OCI-LY7 (cell line): ENCODE data around the gene BPIFA2. TPM values are rescaled to one million over a fixed set of nuclear protein-coding genes. Genes with fewer than 3 reads are reported as not detected.

ENCODE experiments used
- BruUV-seq: library from RNA; stranded (reverse); fragments of 400-500 nt; replicated peaks from 2 replicates; lab custom pipeline; 2021; lab: Mats Ljungman, UMichigan
- CTCF ChIA-PET: fragments of 300-600 bp; sonication (Branson Sonifier 250); formaldehyde crosslinking; loops from one replicate; lab custom pipeline; 2022; ENCODE audit warnings: antibody characterized with exemption; ENCODE audit not compliant: unreplicated experiment; lab: Charles Lee
- POLR2A ChIA-PET: fragments of 300-600 bp; sonication (Branson Sonifier 250); formaldehyde crosslinking; loops from one replicate; lab custom pipeline; 2022; ENCODE audit warnings: antibody characterized with exemption; lab: Charles Lee
- DNase-seq: peaks from one replicate; pipeline ENCODE4 v3.0.0-alpha.2; 2015; ENCODE audit warnings: low spot score
- H2AFZ ChIP-seq: fragments of 200-600 bp; sonication (generic), shearing (Covaris generic); 2 replicates; pipeline ENCODE4 v1.6.1; 2014; ENCODE audit warnings: mild to moderate bottlenecking, antibody characterized with exemption, low read length, moderate library complexity
- H3K27ac ChIP-seq: fragments of 200-600 bp; sonication (generic); 2 replicates; pipeline ENCODE4 v1.5.1; 2014; ENCODE audit warnings: mixed run types, low read depth, mild to moderate bottlenecking, moderate library complexity, low read length, inconsistent platforms; ENCODE audit not compliant: poor library complexity, severe bottlenecking
- H3K36me3 ChIP-seq: fragments of 200-600 bp; sonication (generic); 2 replicates; pipeline ENCODE4 v1.6.1; 2014; ENCODE audit warnings: mild to moderate bottlenecking, antibody characterized with exemption, low read length, moderate library complexity, mixed read lengths; ENCODE audit not compliant: insufficient read depth
- H3K4me1 ChIP-seq: fragments of 200-600 bp; sonication (generic); 2 replicates; pipeline ENCODE4 v1.5.1; 2014; ENCODE audit warnings: mild to moderate bottlenecking, low read length; ENCODE audit not compliant: insufficient read depth, poor library complexity, severe bottlenecking
- H3K4me2 ChIP-seq: fragments of 200-600 bp; sonication (generic); 2 replicates; pipeline ENCODE4 v1.6.1; 2014; ENCODE audit warnings: mild to moderate bottlenecking, low read length
- H3K4me3 ChIP-seq: fragments of 200-600 bp; sonication (generic); 2 replicates; pipeline ENCODE4 v1.5.1; 2014; ENCODE audit warnings: mild to moderate bottlenecking, low read depth, low read length; ENCODE audit not compliant: poor library complexity, severe bottlenecking
- H3K79me2 ChIP-seq: fragments of 200-600 bp; sonication (generic); 2 replicates; pipeline ENCODE4 v1.6.1; 2016; ENCODE audit warnings: low read depth, mild to moderate bottlenecking, low read length, moderate library complexity, mixed read lengths; ENCODE audit not compliant: insufficient read depth
- H3K9me2 ChIP-seq: fragments of 200-600 bp; sonication (generic); 2 replicates; pipeline ENCODE4 v1.6.1; 2016; ENCODE audit warnings: mild to moderate bottlenecking, low read length, mixed read lengths; ENCODE audit not compliant: insufficient read depth
- H3K9me3 ChIP-seq: fragments of 200-600 bp; sonication (generic); 2 replicates; pipeline ENCODE4 v1.6.1; 2014; ENCODE audit warnings: mild to moderate bottlenecking, mixed run types, low read length, mixed read lengths
- H4K20me1 ChIP-seq: fragments of 200-600 bp; sonication (generic); 2 replicates; pipeline ENCODE4 v1.6.1; 2014; ENCODE audit warnings: mild to moderate bottlenecking, antibody characterized with exemption, low read length, moderate library complexity, mixed read lengths; ENCODE audit not compliant: insufficient read depth
- CTCF ChIP-seq: fragments of 200-600 bp; sonication (generic); conservative IDR thresholded peaks from 2 replicates; pipeline ENCODE4 v1.5.1; 2014; ENCODE audit warnings: mild to moderate bottlenecking, antibody characterized with exemption, low read length, moderate library complexity, mixed read lengths
- EZH2phosphoT487 ChIP-seq: fragments of 200-600 bp; sonication (generic); IDR thresholded peaks from 2 replicates; pipeline ENCODE4 v1.6.1; 2018; ENCODE audit warnings: low read depth, borderline replicate concordance, mild to moderate bottlenecking, mixed run types, antibody characterized with exemption, low read length, moderate library complexity, mixed read lengths
- intact Hi-C: fragments of 100-400 bp; cut with micrococcal nuclease; formaldehyde crosslinking; loops from one replicate; pipeline ENCODE4 v1.10.0; 2022; ENCODE audit not compliant: unreplicated experiment
- total RNA-seq, 2 experiments: library from RNA; depleted of rRNA in 1 of 2; stranded (reverse); fragments of >200 nt in 1 of 2; shearing (Covaris generic) in 1 of 2; gene quantifications; 2 replicates each; pipeline ENCODE4 v1.2.3, GENCODE V29; 2014 to 2022

BPIFA2 gene
- total RNA-seq, 2 experiments from 2014 or later: not detected

GRCh38 chr20:33130568-33131061 lies 37.3 kb upstream of the BPIFA2 start:
- Histone ChIP-seq H3K4me1 (no peaks in the 10 kb centered on the region), H3K4me2 (no peak overlapping the region), H3K9me2 (no peaks in the 10 kb centered on the region), H3K36me3 (no peaks in the 10 kb centered on the region), H3K9me3 (no peaks in the 10 kb centered on the region), H3K27ac (no peak overlapping the region), H3K79me2 (no peaks in the 10 kb centered on the region), H3K4me3 (no peak overlapping the region), H2AFZ (no peak overlapping the region), H4K20me1 (no peaks in the 10 kb centered on the region)
- TF ChIP-seq CTCF: no peak
- TF ChIP-seq EZH2phosphoT487: no peak
- BruUV-seq: no TSS peak
- CTCF ChIA-PET: interaction anchor here (0.6 kb wide), 1 partner anchor 555 kb away, joined by 3 read pairs; no protein-coding TSS in a partner anchor
- POLR2A ChIA-PET: no interaction called here
- intact Hi-C loops: no loop called here
- DNase-seq: no peak

- ChIA-PET CTCF (no interaction called here), POLR2A (no interaction called here)
- no peaks in the 10 kb centered on the region for H3K4me1 ChIP-seq
- no peak overlapping the region for H3K4me2 ChIP-seq
- no peak for DNase-seq
- no peaks in the 10 kb centered on the region for H3K36me3 ChIP-seq
- intact Hi-C loops: no loop called here
- no peak overlapping the region for H3K27ac ChIP-seq
- no peaks in the 10 kb centered on the region for H3K9me3 ChIP-seq
- no peaks in the 10 kb centered on the region for H3K79me2 ChIP-seq
- H3K9me2 ChIP-seq: no peaks in the 10 kb centered on the region
- no peak overlapping the region for H3K4me3 ChIP-seq
- TF ChIP-seq EZH2phosphoT487: no peak
- TF ChIP-seq CTCF: no peak
- H4K20me1 ChIP-seq: no peaks in the 10 kb centered on the region
- BruUV-seq: no TSS peak
- H2AFZ ChIP-seq: no peak overlapping the region
These were observed 35.9 kb upstream of the BPIFA2 start for GRCh38 chr20:33131949-33132473.

GRCh38 chr20:33132513-33133372 lies 35.2 kb upstream of the BPIFA2 start:
- POLR2A ChIA-PET: no interaction called here

More at GRCh38 chr20:33132513-33133372, 35.2 kb upstream of the BPIFA2 start:
- H3K4me2 ChIP-seq: no peak overlapping the region
- TF ChIP-seq CTCF (no peak), EZH2phosphoT487 (no peak)
- H3K36me3 ChIP-seq: no peaks in the 10 kb centered on the region
- no TSS peak for BruUV-seq
- no peak overlapping the region for H3K27ac ChIP-seq
- H4K20me1 ChIP-seq: no peaks in the 10 kb centered on the region
- H3K79me2 ChIP-seq: no peaks in the 10 kb centered on the region
- no peaks in the 10 kb centered on the region for H3K9me3 ChIP-seq
- no peaks in the 10 kb centered on the region for H3K4me1 ChIP-seq
- intact Hi-C loops: no loop called here
- no peak overlapping the region for H2AFZ ChIP-seq
- no peak for DNase-seq
- H3K4me3 ChIP-seq: no peak overlapping the region
- CTCF ChIA-PET: no interaction called here
- no peaks in the 10 kb centered on the region for H3K9me2 ChIP-seq
